ENCODE measurements around the gene PALM3. TPM values are rescaled to one million over a fixed set of nuclear protein-coding genes. Genes with fewer than 3 reads are reported as not detected.
A peak's percentile ranks its signal among the peaks of the same experiment; 100 is the strongest.

Gene PALM3
- total RNA-seq, 4 donors from 2014 or later = 0.55 to 4.3 TPM; not detected in 2

DNA sequence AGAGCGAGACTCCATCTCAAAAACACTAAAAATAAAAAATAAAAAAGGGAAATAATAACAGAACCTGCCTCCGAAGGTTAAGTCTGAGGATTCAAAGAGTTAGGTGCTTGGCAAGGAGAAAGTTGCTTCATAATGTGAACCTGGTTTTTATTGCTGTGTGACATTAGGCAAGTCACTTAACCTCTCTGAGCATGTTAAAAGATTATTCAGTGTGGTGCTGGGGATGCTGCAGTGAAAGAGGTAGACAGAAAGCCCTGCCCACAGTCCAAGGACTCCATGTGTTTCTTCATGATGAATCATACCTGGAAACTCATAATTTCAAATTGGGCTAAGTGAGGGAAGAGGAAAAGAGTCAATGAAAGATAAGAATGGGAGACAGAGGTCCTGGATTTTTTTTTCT is 27.9 kb downstream of the PALM3 start:
- H3K27ac ChIP-seq = no peak overlapping the region
- DNase-seq = no peak
- TF ChIP-seq POLR2A (IDR thresholded peaks at IDR 0.05) = no peak
- TF ChIP-seq, protein P1, sequence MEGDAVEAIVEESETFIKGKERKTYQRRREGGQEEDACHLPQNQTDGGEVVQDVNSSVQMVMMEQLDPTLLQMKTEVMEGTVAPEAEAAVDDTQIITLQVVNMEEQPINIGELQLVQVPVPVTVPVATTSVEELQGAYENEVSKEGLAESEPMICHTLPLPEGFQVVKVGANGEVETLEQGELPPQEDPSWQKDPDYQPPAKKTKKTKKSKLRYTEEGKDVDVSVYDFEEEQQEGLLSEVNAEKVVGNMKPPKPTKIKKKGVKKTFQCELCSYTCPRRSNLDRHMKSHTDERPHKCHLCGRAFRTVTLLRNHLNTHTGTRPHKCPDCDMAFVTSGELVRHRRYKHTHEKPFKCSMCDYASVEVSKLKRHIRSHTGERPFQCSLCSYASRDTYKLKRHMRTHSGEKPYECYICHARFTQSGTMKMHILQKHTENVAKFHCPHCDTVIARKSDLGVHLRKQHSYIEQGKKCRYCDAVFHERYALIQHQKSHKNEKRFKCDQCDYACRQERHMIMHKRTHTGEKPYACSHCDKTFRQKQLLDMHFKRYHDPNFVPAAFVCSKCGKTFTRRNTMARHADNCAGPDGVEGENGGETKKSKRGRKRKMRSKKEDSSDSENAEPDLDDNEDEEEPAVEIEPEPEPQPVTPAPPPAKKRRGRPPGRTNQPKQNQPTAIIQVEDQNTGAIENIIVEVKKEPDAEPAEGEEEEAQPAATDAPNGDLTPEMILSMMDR (IDR thresholded peaks at IDR 0.05) = no peak
- H3K36me3 ChIP-seq = no peaks in the 10 kb centered on the region
- intact Hi-C loops (cut with DNase I; ENCODE audit: low total_unique reads) = no loop called here
- no peaks in the 10 kb centered on the region for H3K4me1 ChIP-seq
- no peak overlapping the region for H3K4me3 ChIP-seq
- no peaks in the 10 kb centered on the region for H3K9me3 ChIP-seq
- peaks cover 0 to 8% of the 10 kb centered on the region in 2 donors for H3K27me3 ChIP-seq

DNA sequence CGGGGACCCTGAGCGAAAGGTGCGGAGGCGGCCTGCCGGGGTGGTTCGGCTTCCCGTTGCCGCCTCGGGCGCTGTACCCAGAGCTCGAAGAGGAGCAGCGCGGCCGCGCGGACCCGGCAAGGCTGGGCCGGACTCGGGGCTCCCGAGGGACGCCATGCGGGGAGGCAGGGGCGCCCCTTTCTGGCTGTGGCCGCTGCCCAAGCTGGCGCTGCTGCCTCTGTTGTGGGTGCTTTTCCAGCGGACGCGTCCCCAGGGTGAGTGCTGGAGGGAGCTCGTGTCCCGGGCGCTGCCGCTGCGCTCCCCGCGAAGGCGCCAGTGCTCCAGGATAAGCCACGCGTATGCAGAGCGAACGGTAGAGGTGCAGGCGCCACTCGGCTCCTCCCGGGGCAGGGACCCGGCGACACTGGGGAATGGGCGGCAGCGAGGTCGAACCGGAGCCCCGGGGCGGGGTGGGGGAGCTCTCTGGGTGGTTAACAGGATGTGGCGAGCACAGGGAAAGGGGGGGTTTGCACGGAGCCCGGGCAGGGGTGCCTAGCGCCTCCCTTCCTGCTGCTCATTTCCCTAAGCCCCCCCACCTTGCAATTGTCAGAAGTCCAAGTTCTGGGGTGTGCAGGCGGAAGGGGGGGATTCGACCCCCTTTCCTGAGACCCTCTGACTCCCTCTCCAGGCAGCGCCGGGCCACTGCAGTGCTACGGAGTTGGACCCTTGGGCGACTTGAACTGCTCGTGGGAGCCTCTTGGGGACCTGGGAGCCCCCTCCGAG is 30.0 kb downstream of the PALM3 start, which contains the start of gene IL27RA:
Gene IL27RA (plus strand): TSS at position 44 of the 762 bp plus-strand sequence. CDS start 111 bp downstream, at position 155.
- H3K27ac ChIP-seq = peak within 1 kb of the TSS; percentile 46 to 50
- peak; percentile 31 to 35 for DNase-seq
- no peaks in the 10 kb centered on the region for H3K36me3 ChIP-seq
- TF ChIP-seq, protein P1 (IDR thresholded peaks at IDR 0.05) = peak; percentile 21 to 54 (median 40)
- peak in 1 of 2 donors; percentile 21 for TF ChIP-seq POLR2A (IDR thresholded peaks at IDR 0.05)
- H3K9me3 ChIP-seq = no peaks in the 10 kb centered on the region
- peaks cover 0 to 8% of the 10 kb centered on the region in 2 donors for H3K27me3 ChIP-seq
- intact Hi-C loops (cut with DNase I; ENCODE audit: low total_unique reads) = no loop called here
- peak within 1 kb of the TSS; percentile 31 to 36 for H3K4me3 ChIP-seq
- no peaks in the 10 kb centered on the region for H3K4me1 ChIP-seq

DNA sequence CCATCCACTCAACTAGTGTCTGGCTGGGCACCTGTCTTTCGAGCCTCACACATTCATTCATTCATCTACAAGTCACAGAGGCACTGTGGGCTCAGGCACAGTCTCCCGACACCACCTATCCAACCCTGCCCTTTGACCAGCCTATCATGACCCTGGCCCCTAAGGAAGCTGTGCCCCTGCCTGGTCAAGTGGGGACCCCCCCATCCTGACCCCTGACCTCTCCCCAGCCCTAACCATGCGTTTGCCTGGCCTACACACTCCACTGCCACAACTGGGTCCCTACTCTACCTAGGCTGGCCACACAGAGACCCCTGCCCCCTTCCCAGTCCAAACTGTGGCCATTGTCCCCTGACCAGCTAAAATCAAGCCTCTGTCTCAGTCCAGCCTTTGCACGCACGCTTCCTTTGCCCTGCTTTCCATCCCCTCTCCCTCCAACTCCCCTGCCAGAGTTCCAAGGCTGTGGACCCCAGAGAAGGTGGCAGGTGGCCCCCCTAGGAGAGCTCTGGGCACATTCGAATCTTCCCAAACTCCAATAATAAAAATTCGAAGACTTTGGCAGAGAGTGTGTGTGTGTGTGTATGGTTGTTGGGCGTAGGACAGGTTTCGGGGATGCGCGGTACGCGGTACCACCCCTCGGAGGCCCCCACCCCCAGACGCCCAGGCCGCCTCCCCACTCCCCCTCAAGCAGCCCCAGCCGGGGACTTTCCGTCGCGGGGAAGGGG is 30.7 kb downstream of the PALM3 start:
- H3K27me3 ChIP-seq = peaks cover 0 to 8% of the 10 kb centered on the region in 2 donors
- no peaks in the 10 kb centered on the region for H3K36me3 ChIP-seq
- TF ChIP-seq POLR2A (IDR thresholded peaks at IDR 0.05) = no peak
- TF ChIP-seq, protein P1 (IDR thresholded peaks at IDR 0.05) = no peak
- H3K9me3 ChIP-seq = no peaks in the 10 kb centered on the region
- intact Hi-C loops (cut with DNase I; ENCODE audit: low total_unique reads) = no loop called here
- H3K4me1 ChIP-seq = no peaks in the 10 kb centered on the region
- peak overlapping the region; percentile 46 to 50 for H3K27ac ChIP-seq
- peak overlapping the region; percentile 31 to 36 for H3K4me3 ChIP-seq
- no peak for DNase-seq

DNA sequence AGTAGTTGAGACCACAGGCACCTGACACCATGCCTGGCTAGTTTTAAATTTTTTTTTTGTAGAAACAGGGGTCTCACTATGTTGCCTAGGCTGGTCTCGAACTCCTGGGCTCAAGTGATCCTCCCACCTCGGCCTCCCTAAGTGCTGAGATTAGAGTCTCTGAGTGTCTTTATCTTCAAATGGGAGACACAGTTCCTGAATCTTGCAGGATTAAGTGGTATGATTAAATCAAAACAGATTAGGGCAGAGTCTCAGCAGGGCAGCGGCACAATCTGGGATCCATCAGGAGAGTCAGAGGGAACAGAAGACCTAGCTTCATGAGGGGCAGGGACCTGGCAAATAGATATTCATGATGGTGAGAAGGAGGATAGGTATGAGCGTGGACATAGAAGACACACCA is 33.0 kb downstream of the PALM3 start:
- H3K27ac ChIP-seq = no peak overlapping the region

More for the DNA sequence above, 33.0 kb downstream of the PALM3 start:
- TF ChIP-seq POLR2A (IDR thresholded peaks at IDR 0.05) = no peak
- TF ChIP-seq, protein P1 (IDR thresholded peaks at IDR 0.05) = no peak
- Histone ChIP-seq H3K9me3 (no peaks in the 10 kb centered on the region), H3K4me1 (no peaks in the 10 kb centered on the region), H3K27me3 (peaks cover 0 to 8% of the 10 kb centered on the region in 2 donors), H3K36me3 (no peaks in the 10 kb centered on the region), H3K4me3 (no peak overlapping the region)
- DNase-seq = no peak
- intact Hi-C loops (cut with DNase I; ENCODE audit: low total_unique reads) = no loop called here
